Measurements from ENCODE around the gene APOBEC4. TPM values are rescaled to one million over a fixed set of nuclear protein-coding genes. Genes with fewer than 3 reads are reported as not detected.

The APOBEC4 gene
- polyA plus RNA-seq, 1 of the 3 experiments (the other 2 are of a cell fraction) = not detected

DNA sequence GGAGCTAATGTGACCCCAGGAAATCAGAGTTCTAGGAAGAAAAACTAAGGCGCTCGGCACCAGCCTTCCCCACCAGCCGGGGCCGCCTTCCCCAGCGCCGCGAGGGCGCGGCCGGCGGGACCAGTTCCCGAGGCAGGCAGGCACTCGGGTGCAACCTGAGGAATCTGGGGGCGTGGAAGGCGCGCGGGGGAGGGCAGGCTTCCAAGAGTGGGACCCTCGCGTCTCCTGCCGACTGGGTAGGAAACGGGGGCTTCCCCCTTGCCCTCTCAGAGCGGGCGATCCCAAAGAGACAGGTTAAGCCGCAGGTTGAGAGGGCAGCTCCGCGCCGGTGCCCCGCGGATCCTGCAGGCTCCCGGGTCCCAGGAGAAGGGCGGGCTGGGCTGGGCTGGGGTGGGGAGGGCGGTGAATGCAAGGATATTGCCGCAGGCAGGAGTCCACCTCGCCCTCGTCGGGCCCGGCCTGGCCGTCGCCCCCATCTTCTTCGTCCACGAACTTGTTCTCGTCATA lies 18.0 kb downstream of the APOBEC4 start:
- 2% methylated on average over 22 of the region's 42 CpGs for WGBS (ENCODE audit: low lambda C conversion rate)
- H3K4me1 ChIP-seq (ENCODE audit: control insufficient read depth in 1 of 2, insufficient read depth in 2 of 2, low read depth in 1 of 2, low read length in 1 of 2) = peaks cover 13 to 32% of the 10 kb centered on the region in 2 experiments; a peak in 3 of 4 replicates
- peak overlapping the region; percentile 83 for H3K4me2 ChIP-seq
- H3K9me2 ChIP-seq = no peaks in the 10 kb centered on the region
- CTCF ChIA-PET = interaction anchor here (0.6 to 2.7 kb wide), 8 partner anchors 11 to 416 kb away, joined by 3 to 20 read pairs (median 4); partner anchors contain the start of gene TSEN15
- H3F3A ChIP-seq (replicated peaks; ENCODE audit: insufficient read depth) = peaks cover 21% of the 10 kb centered on the region
- peak overlapping the region; percentile 85 to 92 for H3K4me3 ChIP-seq (ENCODE audit: low read depth in 2 of 2, low read length in 1 of 2)
- H4K20me1 ChIP-seq (ENCODE audit: insufficient read depth) = peaks cover 43% of the 10 kb centered on the region
- DNase-seq = peak; percentile 71
- H3K79me2 ChIP-seq (ENCODE audit: insufficient read depth) = peaks cover 73% of the 10 kb centered on the region
- peaks cover 26 to 32% of the 10 kb centered on the region in 2 experiments for H3K36me3 ChIP-seq (replicated peaks in 1 of 2; ENCODE audit: control insufficient read depth in 1 of 2, insufficient read depth in 2 of 2, low read length in 1 of 2)
- H2AFZ ChIP-seq (ENCODE audit: low read depth) = no peak overlapping the region
- H3K9me3 ChIP-seq = no peaks in the 10 kb centered on the region
- H3K9ac ChIP-seq = peak overlapping the region; percentile 91
- H3K27ac ChIP-seq (ENCODE audit: low read depth in 2 of 2, low read length in 1 of 2) = peak overlapping the region; percentile 82 to 94
- TF ChIP-seq CTCF (IDR thresholded peaks at IDR 0.05) (no peak), ELF1 (IDR thresholded peaks at IDR 0.05) (no peak), FOXM1 (IDR thresholded peaks at IDR 0.05; ENCODE audit: low read depth) (no peak), TCF12 (IDR thresholded peaks at IDR 0.05) (no peak), TAF1 (IDR thresholded peaks at IDR 0.05; ENCODE audit: borderline replicate concordance, low read depth, low read length) (0 out of 2 replicates have a peak, but pooled peaks have one; percentile 23), YY1 (IDR thresholded peaks at IDR 0.05; ENCODE audit: low read depth) (peak; percentile 24; the same call in 1 of the 2 replicates), MEF2A (IDR thresholded peaks at IDR 0.05; ENCODE audit: borderline replicate concordance, low read depth) (no peak), JUND (IDR thresholded peaks at IDR 0.05) (no peak), RFX5 (IDR thresholded peaks at IDR 0.05; ENCODE audit: low read length) (no peak), ZBTB33 (IDR thresholded peaks at IDR 0.05; ENCODE audit: borderline replicate concordance, low read depth) (no peak), RXRA (IDR thresholded peaks at IDR 0.05; ENCODE audit: borderline replicate concordance, low read depth) (no peak)
- POLR2A ChIA-PET = no interaction called here
- no peaks in the 10 kb centered on the region for H3K27me3 ChIP-seq (ENCODE audit: insufficient read depth)

- ChIA-PET POLR2A (no interaction called here), CTCF (interaction anchor here (0.6 to 2.7 kb wide), 30 partner anchors 9 to 1459 kb away, joined by 3 to 20 read pairs (median 4); partner anchors contain the start of genes RGL1 and TSEN15)
- peaks cover 13 to 32% of the 10 kb centered on the region in 2 experiments; a peak in 3 of 4 replicates for H3K4me1 ChIP-seq (ENCODE audit: control insufficient read depth in 1 of 2, insufficient read depth in 2 of 2, low read depth in 1 of 2, low read length in 1 of 2)
- no peaks in the 10 kb centered on the region for H3K27me3 ChIP-seq (ENCODE audit: insufficient read depth)
- no peak for DNase-seq
- no peaks in the 10 kb centered on the region for H3K9me2 ChIP-seq
- no peak overlapping the region for H2AFZ ChIP-seq (ENCODE audit: low read depth)
- peak overlapping the region; percentile 83 for H3K4me2 ChIP-seq
- peaks cover 45% of the 10 kb centered on the region for H4K20me1 ChIP-seq (ENCODE audit: insufficient read depth)
- peak overlapping the region; percentile 82 to 94 for H3K27ac ChIP-seq (ENCODE audit: low read depth in 2 of 2, low read length in 1 of 2)
- H3K79me2 ChIP-seq (ENCODE audit: insufficient read depth) = peaks cover 78% of the 10 kb centered on the region
- H3K36me3 ChIP-seq (replicated peaks in 1 of 2; ENCODE audit: control insufficient read depth in 1 of 2, insufficient read depth in 2 of 2, low read length in 1 of 2) = peaks cover 32 to 38% of the 10 kb centered on the region in 2 experiments
- H3F3A ChIP-seq (replicated peaks; ENCODE audit: insufficient read depth) = peaks cover 24% of the 10 kb centered on the region
- under 1% methylated on average over 10 of the region's 10 CpGs for WGBS (ENCODE audit: low lambda C conversion rate)
- H3K4me3 ChIP-seq (ENCODE audit: low read depth in 2 of 2, low read length in 1 of 2) = peak overlapping the region; percentile 85 to 92
- TF ChIP-seq JUND (IDR thresholded peaks at IDR 0.05) (0 out of 2 replicates have a peak, but pooled peaks have one; percentile 2), RFX5 (IDR thresholded peaks at IDR 0.05; ENCODE audit: low read length) (no peak), FOXJ3 (CRISPR knock-in tag; IDR thresholded peaks at IDR 0.05) (no peak), TEAD4 (IDR thresholded peaks at IDR 0.05; ENCODE audit: borderline replicate concordance, insufficient read depth) (no peak)
- TF ChIP-seq, protein P1, sequence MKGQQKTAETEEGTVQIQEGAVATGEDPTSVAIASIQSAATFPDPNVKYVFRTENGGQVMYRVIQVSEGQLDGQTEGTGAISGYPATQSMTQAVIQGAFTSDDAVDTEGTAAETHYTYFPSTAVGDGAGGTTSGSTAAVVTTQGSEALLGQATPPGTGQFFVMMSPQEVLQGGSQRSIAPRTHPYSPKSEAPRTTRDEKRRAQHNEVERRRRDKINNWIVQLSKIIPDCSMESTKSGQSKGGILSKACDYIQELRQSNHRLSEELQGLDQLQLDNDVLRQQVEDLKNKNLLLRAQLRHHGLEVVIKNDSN (IDR thresholded peaks at IDR 0.05; ENCODE audit: borderline replicate concordance, low read depth) = no peak
- H3K9me3 ChIP-seq = no peaks in the 10 kb centered on the region
- peak overlapping the region; percentile 91 for H3K9ac ChIP-seq
Observed at GRCh38 chr1:183634429-183635065, 18.6 kb downstream of the APOBEC4 start.

Data from SK-N-SH (cell line).